Stimulated activated CD4-positive, alpha-beta T cell treated with anti-CD3 and anti-CD28 coated beads, TNF-alpha, amount 100 ng/mL, for 4 hours (primary cell): ENCODE measurements around the gene ODF4.

ENCODE experiments used
- DNase-seq, 3 experiments: peaks; one replicate each; pipeline ENCODE4 v3.0.0-alpha.2; 2020; ENCODE audit warnings: low read depth in 3 of 3

Gene ODF4

GRCh38 chr17:8339540-8339939, at the start of gene ODF4:
Gene ODF4, plus strand, starts transcription at chr17:8339840. Its CDS starts 212 bp downstream, at chr17:8340052.
- no peak for DNase-seq

GRCh38 chr17:8290043-8290442, 49.6 kb upstream of the ODF4 start:
- no peak for DNase-seq

GRCh38 chr17:8292639-8293395, 46.8 kb upstream of the ODF4 start:
- DNase-seq = no peak

GRCh38 chr17:8294361-8294760, 45.3 kb upstream of the ODF4 start:
- no peak for DNase-seq

- DNase-seq = no peak
These were observed 44.8 kb upstream of the ODF4 start for GRCh38 chr17:8294814-8295316.

GRCh38 chr17:8300226-8300625, 39.4 kb upstream of the ODF4 start:
- DNase-seq = no peak

- peak; percentile 19 to 46 (median 26) for DNase-seq
These were observed 38.9 kb upstream of the ODF4 start for GRCh38 chr17:8300627-8301242.

GRCh38 chr17:8310601-8311123, 29.0 kb upstream of the ODF4 start:
- DNase-seq = no peak

GRCh38 chr17:8311131-8311790, 28.4 kb upstream of the ODF4 start:
- no peak for DNase-seq

- no peak for DNase-seq
These were observed 27.4 kb upstream of the ODF4 start for GRCh38 chr17:8312251-8312650.

GRCh38 chr17:8312726-8313600, 26.7 kb upstream of the ODF4 start:
- no peak for DNase-seq

- DNase-seq = no peak
These were observed 24.6 kb upstream of the ODF4 start for GRCh38 chr17:8314797-8315763.

- DNase-seq = no peak
These were observed 23.8 kb upstream of the ODF4 start for GRCh38 chr17:8315764-8316217.

GRCh38 chr17:8318010-8318935, 21.4 kb upstream of the ODF4 start:
- no peak for DNase-seq

GRCh38 chr17:8320262-8320661, 19.4 kb upstream of the ODF4 start:
- no peak for DNase-seq

GRCh38 chr17:8320990-8321389, 18.6 kb upstream of the ODF4 start:
- DNase-seq = no peak

GRCh38 chr17:8322061-8322460, 17.6 kb upstream of the ODF4 start:
- DNase-seq = no peak

GRCh38 chr17:8324132-8324531, 15.5 kb upstream of the ODF4 start:
- no peak for DNase-seq

- no peak for DNase-seq
These were observed 14.7 kb upstream of the ODF4 start for GRCh38 chr17:8324923-8325322.
